Peyer's patch (tissue), 4 donors: ENCODE results near the gene ZNF814. TPM values are rescaled to one million over a fixed set of nuclear protein-coding genes. Genes with fewer than 3 reads are reported as not detected.

Experiments used
- DNase-seq, 3 donors: peaks; one replicate each; pipeline ENCODE4 v3.0.0-alpha.2; 2017 to 2019
- H3K27ac ChIP-seq, 4 donors: fragments of 200-600 bp; sonication (generic); one replicate each; pipeline ENCODE4 v1.5.1; 2016 to 2019
- H3K27me3 ChIP-seq, 2 donors: fragments of 200-600 bp; sonication (generic); one replicate each; pipeline ENCODE4 v1.5.1; 2019
- H3K36me3 ChIP-seq, 3 donors: fragments of 200-600 bp; sonication (generic); one replicate each; pipeline ENCODE4 v1.5.1; 2016 to 2019
- H3K4me1 ChIP-seq, 4 donors: fragments of 200-600 bp; sonication (generic); one replicate each; pipeline ENCODE4 v1.5.1; 2016 to 2019
- H3K4me3 ChIP-seq, 4 donors: fragments of 200-600 bp; sonication (generic); 1 replicate in 3 of 4; 2 replicates in 1 of 4; pipeline ENCODE4 v1.5.1; 2016 to 2019; ENCODE audit warnings: mild to moderate bottlenecking in 1 of 4
- H3K9me3 ChIP-seq, 4 donors: fragments of 200-600 bp; sonication (generic); one replicate each; pipeline ENCODE4 v1.5.1; 2016 to 2019; ENCODE audit warnings: mild to moderate bottlenecking in 1 of 4
- CTCF ChIP-seq, 6 experiments: fragments of 450-650 bp in 4 of 6; fragments of 200-600 bp in 2 of 6; sonication (generic) in 1 of 6; IDR thresholded peaks; one replicate each; pipeline ENCODE4 v1.5.1; 2017 to 2019; ENCODE audit warnings: antibody characterized with exemption in 6 of 6, mild to moderate bottlenecking in 3 of 6, moderate library complexity in 1 of 6
- POLR2A ChIP-seq, 2 donors: fragments of 450-650 bp; IDR thresholded peaks; one replicate each; pipeline ENCODE4 v1.5.1; 2017; ENCODE audit warnings: antibody characterized with exemption in 2 of 2, mild to moderate bottlenecking in 2 of 2, moderate library complexity in 2 of 2
- total RNA-seq, 4 donors: library from RNA; depleted of rRNA; stranded (reverse); fragments of >200 nt; gene quantifications; one replicate each; pipeline ENCODE4 v1.1.0, GENCODE V29; 2016

ZNF814 gene
- total RNA-seq, 4 donors from 2014 or later = 15.9 to 49.5 (median 30.8) TPM

- peaks cover 0 to 43% (median 0%) of the 10 kb centered on the region in 3 donors for H3K36me3 ChIP-seq
- H3K4me1 ChIP-seq = peaks cover 0 to 41% (median 1%) of the 10 kb centered on the region in 4 donors
- no peak for DNase-seq
These were observed 81.3 kb downstream of the ZNF814 start for GRCh38 chr19:57807541-57807940.

GRCh38 chr19:57803594-57804325 lies 85.1 kb downstream of the ZNF814 start:
- no peak for TF ChIP-seq POLR2A (IDR thresholded peaks at IDR 0.05)
- TF ChIP-seq CTCF (IDR thresholded peaks at IDR 0.05) = no peak
- peaks cover 0 to 29% (median 0%) of the 10 kb centered on the region in 4 donors for H3K4me1 ChIP-seq
- DNase-seq = peak in 1 of 3 donors; percentile 59

More at GRCh38 chr19:57807541-57807940, 81.3 kb downstream of the ZNF814 start:
- no peak for TF ChIP-seq POLR2A (IDR thresholded peaks at IDR 0.05)
- TF ChIP-seq CTCF (IDR thresholded peaks at IDR 0.05) = no peak
- no peaks in the 10 kb centered on the region for H3K27me3 ChIP-seq
- no peak overlapping the region for H3K27ac ChIP-seq
- no peaks in the 10 kb centered on the region for H3K9me3 ChIP-seq
- no peak overlapping the region for H3K4me3 ChIP-seq

GRCh38 chr19:57803265-57803593 lies 85.6 kb downstream of the ZNF814 start:
- no peak for DNase-seq
- peak overlapping the region in 2 of 4 donors; percentile 60 to 78 for H3K27ac ChIP-seq
- peaks cover 0 to 29% (median 0%) of the 10 kb centered on the region in 4 donors for H3K4me1 ChIP-seq
- peak overlapping the region in 3 of 4 donors; percentile 35 to 60 (median 53) for H3K4me3 ChIP-seq
- TF ChIP-seq POLR2A (IDR thresholded peaks at IDR 0.05) (no peak), CTCF (IDR thresholded peaks at IDR 0.05) (no peak)
- no peaks in the 10 kb centered on the region for H3K27me3 ChIP-seq
- H3K36me3 ChIP-seq = peaks cover 0 to 24% (median 0%) of the 10 kb centered on the region in 3 donors
- no peaks in the 10 kb centered on the region for H3K9me3 ChIP-seq

More at GRCh38 chr19:57803594-57804325, 85.1 kb downstream of the ZNF814 start:
- Histone ChIP-seq H3K9me3 (no peaks in the 10 kb centered on the region), H3K27ac (peak overlapping the region; percentile 48 to 78 (median 62)), H3K27me3 (no peaks in the 10 kb centered on the region), H3K36me3 (peaks cover 0 to 28% (median 0%) of the 10 kb centered on the region in 3 donors), H3K4me3 (peak overlapping the region; percentile 29 to 60 (median 44))

- Histone ChIP-seq H3K36me3 (peaks cover 0 to 15% (median 0%) of the 10 kb centered on the region in 3 donors), H3K4me1 (peaks cover 0 to 29% (median 0%) of the 10 kb centered on the region in 4 donors), H3K4me3 (no peak overlapping the region), H3K27me3 (no peaks in the 10 kb centered on the region), H3K9me3 (no peaks in the 10 kb centered on the region), H3K27ac (peak overlapping the region in 1 of 4 donors; percentile 8)
- TF ChIP-seq POLR2A (IDR thresholded peaks at IDR 0.05) = no peak
- no peak for TF ChIP-seq CTCF (IDR thresholded peaks at IDR 0.05)
- DNase-seq = no peak
These were observed 86.6 kb downstream of the ZNF814 start for GRCh38 chr19:57802269-57802668.

- peaks cover 0 to 29% (median 0%) of the 10 kb centered on the region in 4 donors for H3K4me1 ChIP-seq
- TF ChIP-seq POLR2A (IDR thresholded peaks at IDR 0.05) (no peak), CTCF (IDR thresholded peaks at IDR 0.05) (no peak)
These were observed 88.1 kb downstream of the ZNF814 start for GRCh38 chr19:57800696-57801095.

More at GRCh38 chr19:57800696-57801095, 88.1 kb downstream of the ZNF814 start:
- Histone ChIP-seq H3K4me3 (no peak overlapping the region), H3K36me3 (peaks cover 0 to 8% (median 0%) of the 10 kb centered on the region in 3 donors), H3K27ac (no peak overlapping the region), H3K9me3 (no peaks in the 10 kb centered on the region), H3K27me3 (no peaks in the 10 kb centered on the region)
- no peak for DNase-seq

Other genes with a start within 250 kb of the ZNF814 start
- gene ZSCAN4, start 220.1 kb downstream of the ZNF814 start, total RNA-seq = not detected
- gene ZNF551, start 207.1 kb downstream of the ZNF814 start, total RNA-seq = 10 to 100 TPM in 3 of 4 donors, 1 to 10 TPM in 1; 9.1 to 17.9 (median 12.5) TPM
- gene ZNF154, start 179.8 kb downstream of the ZNF814 start, total RNA-seq = 1 to 10 TPM in 2 of 4 donors, under 1 TPM in 2; 0.57 to 5.0 (median 1.3) TPM
- gene ZNF671, start 161.4 kb downstream of the ZNF814 start, total RNA-seq = 1 to 10 TPM; 2.6 to 5.0 (median 3.7) TPM
- gene ZNF776, start 142.2 kb downstream of the ZNF814 start, total RNA-seq = 10 to 100 TPM; 11.3 to 25.6 (median 15.8) TPM
- 10 to 100 TPM; 14.2 to 39.6 (median 23.8) TPM for gene ZNF586, start 119.4 kb downstream of the ZNF814 start, total RNA-seq
- gene ZNF552, start 74.1 kb downstream of the ZNF814 start, total RNA-seq = 10 to 100 TPM in 3 of 4 donors, 1 to 10 TPM in 1; 7.4 to 49.2 (median 37.4) TPM
- 10 to 100 TPM; 19.3 to 32.4 (median 25.0) TPM for gene ZNF587B, start 58.7 kb downstream of the ZNF814 start, total RNA-seq
- gene ZNF587, start 39.2 kb downstream of the ZNF814 start, total RNA-seq = 10 to 100 TPM; 35.7 to 74.7 (median 62.8) TPM
- gene ZNF417, start 27.6 kb upstream of the ZNF814 start, total RNA-seq = 10 to 100 TPM; 13.5 to 54.5 (median 19.0) TPM
- 10 to 100 TPM in 1 of 4 donors, 1 to 10 TPM in 2, under 1 TPM in 1; 0.88 to 16.5 (median 2.4) TPM for gene ZNF418, start 46.4 kb upstream of the ZNF814 start, total RNA-seq
- 1 to 10 TPM; 2.7 to 6.2 (median 6.0) TPM for gene ZNF256, start 58.7 kb upstream of the ZNF814 start, total RNA-seq
- 1 to 10 TPM in 2 of 4 donors, not detected in 2; 3.1 to 4.0 TPM for gene C19orf18, start 85.5 kb upstream of the ZNF814 start, total RNA-seq
- gene ZNF606, start 113.8 kb upstream of the ZNF814 start, total RNA-seq = 10 to 100 TPM; 18.4 to 29.7 (median 20.3) TPM
- not detected for gene ZSCAN1, start 145.0 kb upstream of the ZNF814 start, total RNA-seq
- gene ZNF135, start 170.2 kb upstream of the ZNF814 start, total RNA-seq = 1 to 10 TPM; 1.2 to 6.6 (median 4.0) TPM
- gene ZSCAN18, start 209.2 kb upstream of the ZNF814 start, total RNA-seq = 10 to 100 TPM; 20.8 to 75.1 (median 47.7) TPM